ENCODE measurements around the gene RPP25. TPM values are rescaled to one million over a fixed set of nuclear protein-coding genes. Genes with fewer than 3 reads are reported as not detected.

Gene RPP25
- total and polyA plus RNA-seq, 10 of the 15 experiments (the other 5 are each of a cell fraction or from before 2014, with no cell fraction given) = 0.41 to 10.8 (median 4.7) TPM

GRCh38 chr15:74937590-74938371 lies 18.8 kb downstream of the RPP25 start, which contains the start of gene COX5A (continued):
- TF ChIP-seq IRF5 (IDR thresholded peaks at IDR 0.05; ENCODE audit: borderline replicate concordance) = no peak
- peak; percentile 93 for TF ChIP-seq LARP7 (IDR thresholded peaks at IDR 0.05)
- TF ChIP-seq ZSCAN29 (IDR thresholded peaks at IDR 0.05) = 0 out of 2 replicates have a peak, but pooled peaks have one; percentile 35
- 0 out of 2 replicates have a peak, but pooled peaks have one; percentile 37 for TF ChIP-seq REST (IDR thresholded peaks at IDR 0.05; ENCODE audit: low read depth, low read length)
- TF ChIP-seq JUND (IDR thresholded peaks at IDR 0.05; ENCODE audit: low read depth, low read length) = no peak
- TF ChIP-seq RBBP5 (conservative IDR thresholded peaks at IDR 0.05) = no peak
- TF ChIP-seq E4F1 (IDR thresholded peaks at IDR 0.05; ENCODE audit: borderline replicate concordance, partially characterized antibody) = no peak
- no peak; the same call in 1 of the 2 replicates for TF ChIP-seq CBFB (IDR thresholded peaks at IDR 0.05; ENCODE audit: low read depth)
- no peak for TF ChIP-seq ZBTB4 (CRISPR knock-in tag; IDR thresholded peaks at IDR 0.05)
- TF ChIP-seq IKZF1 (conservative IDR thresholded peaks at IDR 0.05) = peak; percentile 77
- TF ChIP-seq MYB (IDR thresholded peaks at IDR 0.05; ENCODE audit: borderline replicate concordance, low read depth, low read length) = no peak
- no peak for TF ChIP-seq HSF1 (IDR thresholded peaks at IDR 0.05; ENCODE audit: low read depth, low read length)
- TF ChIP-seq RAD51 (IDR thresholded peaks at IDR 0.05) = peak; percentile 84
- TF ChIP-seq SP1 (IDR thresholded peaks at IDR 0.05; ENCODE audit: low read depth, low read length) = peak; percentile 66
- peak; percentile 94 for TF ChIP-seq NR2F1 (conservative IDR thresholded peaks at IDR 0.05)
- no peak for TF ChIP-seq BCL11A (IDR thresholded peaks at IDR 0.05; ENCODE audit: low read depth, low read length)
- TF ChIP-seq NR2C2 (IDR thresholded peaks at IDR 0.05; ENCODE audit: borderline replicate concordance, control insufficient read depth, insufficient read length, low read depth) = no peak

Data from GM12878 (cell line).